Tibial nerve (tissue), 4 donors: ENCODE data around the gene SEL1L2. TPM values are rescaled to one million over a fixed set of nuclear protein-coding genes. Genes with fewer than 3 reads are reported as not detected.

ENCODE experiments used
- DNase-seq, 2 donors: peaks; one replicate each; pipeline ENCODE4 v3.0.0-alpha.2; 2019; ENCODE audit warnings: low spot score in 2 of 2
- H3K27ac ChIP-seq, 4 donors: fragments of 200-600 bp; sonication (generic) in 3 of 4; one replicate each; pipeline ENCODE4 v1.5.1; 2017 to 2019; ENCODE audit warnings: mild to moderate bottlenecking in 1 of 4
- H3K27me3 ChIP-seq, 2 donors: fragments of 200-600 bp; sonication (generic) in 1 of 2; one replicate each; pipeline versions ENCODE4 v1.5.1 to v1.6.0; 2017 to 2019
- H3K36me3 ChIP-seq, 3 donors: fragments of 200-600 bp; sonication (generic); one replicate each; pipeline ENCODE4 v1.5.1; 2018 to 2019
- H3K4me1 ChIP-seq, 4 donors: fragments of 200-600 bp; sonication (generic) in 3 of 4; one replicate each; pipeline ENCODE4 v1.5.1; 2017 to 2019
- H3K4me3 ChIP-seq, 4 donors: fragments of 200-600 bp; sonication (generic) in 3 of 4; one replicate each; pipeline ENCODE4 v1.5.1; 2017 to 2019; ENCODE audit warnings: mild to moderate bottlenecking in 1 of 4, moderate library complexity in 1 of 4
- H3K9me3 ChIP-seq, 4 donors: fragments of 200-600 bp; sonication (generic) in 3 of 4; one replicate each; pipeline ENCODE4 v1.5.1; 2017 to 2019
- EP300 ChIP-seq, 2 donors: sonication (generic); formaldehyde crosslinking; IDR thresholded peaks; one replicate each; pipeline ENCODE4 v1.6.1; 2017; ENCODE audit warnings: antibody characterized with exemption in 2 of 2, mild to moderate bottlenecking in 1 of 2
- POLR2A ChIP-seq, 2 donors: fragments of 450-650 bp; IDR thresholded peaks; one replicate each; pipeline ENCODE4 v1.6.1; 2017; ENCODE audit warnings: antibody characterized with exemption in 2 of 2, mild to moderate bottlenecking in 2 of 2, moderate library complexity in 2 of 2
- WGBS, 2 donors: methylation state at CpG; one replicate each; pipeline ENCODE4 v1.1.5; 2018; 5-methylcytosine and 5-hydroxymethylcytosine counted together
- total RNA-seq, 4 donors: library from RNA; depleted of rRNA; stranded (reverse); fragments of >200 nt; gene quantifications; one replicate each; pipeline ENCODE4 v1.1.0, GENCODE V29; 2016
- TF ChIP-seq, protein P1 (sequence below), 5 experiments: fragments of 200-600 bp in 3 of 5; fragments of 450-650 bp in 2 of 5; sonication (generic) in 3 of 5; IDR thresholded peaks; one replicate each; pipeline ENCODE4 v1.5.1; 2016 to 2019; ENCODE audit warnings: antibody characterized with exemption in 5 of 5, mild to moderate bottlenecking in 3 of 5, moderate library complexity in 2 of 5

Gene SEL1L2
- total RNA-seq, 4 donors from 2014 or later = not detected

DNA sequence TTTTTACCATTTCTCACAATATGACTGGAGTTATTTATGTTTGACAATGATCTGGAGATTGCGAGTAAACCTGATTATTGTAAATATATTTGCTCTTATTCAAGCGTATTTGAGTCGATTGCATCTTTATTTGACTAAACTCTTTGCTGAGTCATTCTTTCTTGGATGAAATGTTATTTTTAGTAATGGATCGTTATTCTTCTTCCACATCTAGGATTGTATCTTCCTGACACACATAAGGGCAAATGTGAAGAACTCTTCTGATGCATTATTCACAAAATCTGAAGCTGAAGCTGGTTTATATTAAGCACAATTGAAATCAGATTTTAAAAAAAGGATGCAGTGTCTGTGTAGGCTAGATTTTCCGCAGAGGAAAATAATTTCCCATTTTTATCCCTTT lies 68.2 kb downstream of the SEL1L2 start:
- peaks cover 0 to 4% (median 0%) of the 10 kb centered on the region in 4 donors for H3K4me1 ChIP-seq
- DNase-seq = no peak
- WGBS, 2 donors = 54% methylated on average over 5 of the region's 5 CpGs

DNA sequence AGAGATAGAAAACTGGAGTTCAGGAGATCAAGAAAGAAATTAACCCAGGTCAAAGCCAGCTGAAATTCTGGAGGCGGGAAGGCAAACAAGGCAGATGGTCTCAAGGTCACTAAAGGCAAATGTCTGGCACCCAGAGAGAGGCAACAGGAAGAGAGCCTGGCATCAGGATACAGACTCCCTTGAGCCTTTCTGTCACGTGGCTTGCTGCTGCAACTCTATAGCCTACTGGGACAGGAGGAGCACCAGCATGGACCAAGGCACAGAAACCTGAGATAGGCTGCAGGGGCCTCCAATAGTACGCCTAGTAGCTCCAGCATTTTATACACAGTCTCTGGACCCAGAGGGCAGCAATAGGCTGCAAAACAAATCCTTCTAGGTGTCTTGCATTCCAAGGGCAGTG lies 75.1 kb downstream of the SEL1L2 start:
- H3K9me3 ChIP-seq = no peaks in the 10 kb centered on the region
- 69 to 73% methylated on average over 3 of the region's 3 CpGs for WGBS, 2 donors

More for the DNA sequence above, 68.2 kb downstream of the SEL1L2 start:
- H3K27me3 ChIP-seq = no peaks in the 10 kb centered on the region
- H3K9me3 ChIP-seq = no peaks in the 10 kb centered on the region
- H3K4me3 ChIP-seq = no peak overlapping the region
- H3K36me3 ChIP-seq = no peaks in the 10 kb centered on the region
- TF ChIP-seq EP300 (IDR thresholded peaks at IDR 0.05) = no peak
- TF ChIP-seq, protein P1, sequence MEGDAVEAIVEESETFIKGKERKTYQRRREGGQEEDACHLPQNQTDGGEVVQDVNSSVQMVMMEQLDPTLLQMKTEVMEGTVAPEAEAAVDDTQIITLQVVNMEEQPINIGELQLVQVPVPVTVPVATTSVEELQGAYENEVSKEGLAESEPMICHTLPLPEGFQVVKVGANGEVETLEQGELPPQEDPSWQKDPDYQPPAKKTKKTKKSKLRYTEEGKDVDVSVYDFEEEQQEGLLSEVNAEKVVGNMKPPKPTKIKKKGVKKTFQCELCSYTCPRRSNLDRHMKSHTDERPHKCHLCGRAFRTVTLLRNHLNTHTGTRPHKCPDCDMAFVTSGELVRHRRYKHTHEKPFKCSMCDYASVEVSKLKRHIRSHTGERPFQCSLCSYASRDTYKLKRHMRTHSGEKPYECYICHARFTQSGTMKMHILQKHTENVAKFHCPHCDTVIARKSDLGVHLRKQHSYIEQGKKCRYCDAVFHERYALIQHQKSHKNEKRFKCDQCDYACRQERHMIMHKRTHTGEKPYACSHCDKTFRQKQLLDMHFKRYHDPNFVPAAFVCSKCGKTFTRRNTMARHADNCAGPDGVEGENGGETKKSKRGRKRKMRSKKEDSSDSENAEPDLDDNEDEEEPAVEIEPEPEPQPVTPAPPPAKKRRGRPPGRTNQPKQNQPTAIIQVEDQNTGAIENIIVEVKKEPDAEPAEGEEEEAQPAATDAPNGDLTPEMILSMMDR (IDR thresholded peaks at IDR 0.05) = no peak
- TF ChIP-seq POLR2A (IDR thresholded peaks at IDR 0.05) = no peak
- no peak overlapping the region for H3K27ac ChIP-seq

DNA sequence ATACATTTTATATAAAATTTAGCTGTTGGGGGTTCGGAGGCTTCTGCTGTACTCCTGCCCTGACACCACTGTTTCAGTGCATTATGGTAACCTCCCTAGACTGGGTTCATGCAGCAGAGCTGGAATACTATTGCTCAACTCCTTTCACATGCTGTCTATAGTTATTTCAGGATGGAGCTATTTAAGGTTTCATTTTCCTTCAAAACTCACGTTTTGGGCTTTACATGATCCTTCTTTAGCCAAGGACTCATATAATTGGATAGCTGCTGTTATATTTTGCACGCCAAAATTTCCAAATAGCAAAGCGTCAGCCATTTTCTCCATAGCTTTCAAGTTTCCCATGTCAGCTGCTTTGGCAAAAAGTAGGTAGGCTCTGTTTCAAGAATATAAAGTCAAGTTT lies 76.8 kb downstream of the SEL1L2 start:
- no peaks in the 10 kb centered on the region for H3K9me3 ChIP-seq
- no peaks in the 10 kb centered on the region for H3K27me3 ChIP-seq
- H3K36me3 ChIP-seq = no peaks in the 10 kb centered on the region
- peaks cover 0 to 15% (median 0%) of the 10 kb centered on the region in 4 donors for H3K4me1 ChIP-seq
- H3K27ac ChIP-seq = no peak overlapping the region
- no peak for TF ChIP-seq POLR2A (IDR thresholded peaks at IDR 0.05)
- no peak for TF ChIP-seq EP300 (IDR thresholded peaks at IDR 0.05)
- TF ChIP-seq, protein P1 (IDR thresholded peaks at IDR 0.05) = no peak
- no peak overlapping the region for H3K4me3 ChIP-seq
- 55% methylated on average over 4 of the region's 4 CpGs for WGBS, 2 donors
- DNase-seq = no peak

More for the DNA sequence above, 75.1 kb downstream of the SEL1L2 start:
- no peak overlapping the region for H3K27ac ChIP-seq
- H3K27me3 ChIP-seq = no peaks in the 10 kb centered on the region
- H3K4me3 ChIP-seq = no peak overlapping the region
- H3K4me1 ChIP-seq = peaks cover 0 to 15% (median 0%) of the 10 kb centered on the region in 4 donors
- TF ChIP-seq, protein P1 (IDR thresholded peaks at IDR 0.05) = no peak
- TF ChIP-seq EP300 (IDR thresholded peaks at IDR 0.05) = no peak
- no peak for TF ChIP-seq POLR2A (IDR thresholded peaks at IDR 0.05)
- no peaks in the 10 kb centered on the region for H3K36me3 ChIP-seq
- no peak for DNase-seq

DNA sequence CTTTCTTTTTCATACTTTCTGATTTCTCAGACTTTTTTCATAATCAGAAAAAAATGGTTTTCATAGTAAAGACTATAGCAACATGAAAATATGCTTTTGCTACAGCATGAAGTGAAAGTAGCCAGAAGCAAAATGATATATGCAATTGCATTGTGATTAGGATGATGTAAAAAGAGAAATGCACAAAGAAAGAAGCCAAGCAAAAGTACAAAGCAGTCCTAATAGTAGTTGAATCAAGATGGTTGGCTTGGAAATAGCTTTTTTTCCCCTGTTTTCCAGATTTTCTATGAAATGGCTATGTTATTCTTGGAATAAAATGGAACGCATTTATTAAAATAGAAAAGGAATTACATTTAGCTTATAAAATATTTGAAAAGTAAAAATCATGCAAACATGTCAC lies 77.3 kb downstream of the SEL1L2 start:
- 43 to 53% methylated on average over 1 of the region's 1 CpG for WGBS, 2 donors

DNA sequence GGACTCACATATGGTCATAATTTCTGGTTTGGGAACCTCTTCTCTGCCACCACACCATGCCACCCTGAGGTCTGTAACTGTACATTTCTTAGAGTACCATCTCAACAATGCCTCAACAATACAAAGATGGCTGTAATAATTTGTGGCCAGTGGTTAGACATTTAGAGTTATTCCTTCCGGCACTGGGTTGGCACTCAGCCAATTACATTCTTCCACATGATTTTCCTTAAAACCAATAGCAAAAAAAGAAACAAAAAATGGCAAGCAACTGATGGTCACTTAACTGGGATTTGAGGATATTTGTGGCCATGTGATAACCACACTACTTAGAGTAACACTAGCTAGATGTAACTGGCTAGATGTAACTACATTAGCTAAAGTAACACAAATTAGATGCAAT lies 79.9 kb downstream of the SEL1L2 start:
- no peak for TF ChIP-seq EP300 (IDR thresholded peaks at IDR 0.05)
- TF ChIP-seq POLR2A (IDR thresholded peaks at IDR 0.05) = no peak
- TF ChIP-seq, protein P1 (IDR thresholded peaks at IDR 0.05) = no peak
- Histone ChIP-seq H3K4me1 (peaks cover 0 to 15% (median 0%) of the 10 kb centered on the region in 4 donors), H3K9me3 (no peaks in the 10 kb centered on the region), H3K27me3 (no peaks in the 10 kb centered on the region), H3K27ac (no peak overlapping the region), H3K36me3 (no peaks in the 10 kb centered on the region), H3K4me3 (no peak overlapping the region)
- WGBS, 2 donors = 45 to 48% methylated on average over 1 of the region's 1 CpG
- DNase-seq = no peak

More for the DNA sequence above, 77.3 kb downstream of the SEL1L2 start:
- peaks cover 0 to 15% (median 0%) of the 10 kb centered on the region in 4 donors for H3K4me1 ChIP-seq
- no peak for DNase-seq
- no peak overlapping the region for H3K4me3 ChIP-seq
- TF ChIP-seq, protein P1 (IDR thresholded peaks at IDR 0.05) = no peak
- TF ChIP-seq EP300 (IDR thresholded peaks at IDR 0.05) (no peak), POLR2A (IDR thresholded peaks at IDR 0.05) (no peak)
- H3K27ac ChIP-seq = no peak overlapping the region
- H3K27me3 ChIP-seq = no peaks in the 10 kb centered on the region
- H3K36me3 ChIP-seq = no peaks in the 10 kb centered on the region
- H3K9me3 ChIP-seq = no peaks in the 10 kb centered on the region
